HG03575 (cell line): Measurements from ENCODE around the gene MEF2D.

ENCODE experiments used
- ATAC-seq: cut with Tn5 transposase; IDR thresholded peaks from one replicate; pipeline ENCODE4 v1.9.1; 2021; ENCODE audit not compliant: unreplicated experiment, insufficient number of reproducible peaks, low FRiP score; ENCODE audit errors: extremely low read depth

The MEF2D gene

GRCh38 chr1:156500543-156500792 is at the start of gene MEF2D:
TSS of gene MEF2D (minus strand) at chr1:156500775. CDS start at chr1:156483292, 17,483 bp downstream.
- no peak for ATAC-seq

- no peak for ATAC-seq
Measured at GRCh38 chr1:156550346-156550745, 49.8 kb upstream of the MEF2D start.

DNA sequence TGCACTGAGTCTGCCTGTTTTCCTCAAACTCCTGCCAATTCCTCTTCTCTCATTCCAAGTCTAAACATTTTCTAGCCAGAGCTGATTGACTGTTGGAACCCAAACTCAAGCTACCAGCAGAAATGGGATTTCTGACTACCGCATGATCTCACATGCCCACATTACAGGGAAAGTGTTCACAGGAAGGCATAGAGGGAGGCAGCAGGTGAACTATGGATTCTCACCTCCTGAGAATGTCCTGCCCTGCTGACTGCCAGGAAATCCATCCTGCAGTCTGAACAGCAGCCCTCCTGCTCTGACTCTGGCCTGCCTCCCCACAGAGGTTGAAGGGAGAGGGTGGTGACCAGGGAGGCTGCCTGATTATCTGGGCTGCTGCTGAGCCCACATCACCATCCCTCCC is 49.3 kb upstream of the MEF2D start:
- ATAC-seq: no peak

DNA sequence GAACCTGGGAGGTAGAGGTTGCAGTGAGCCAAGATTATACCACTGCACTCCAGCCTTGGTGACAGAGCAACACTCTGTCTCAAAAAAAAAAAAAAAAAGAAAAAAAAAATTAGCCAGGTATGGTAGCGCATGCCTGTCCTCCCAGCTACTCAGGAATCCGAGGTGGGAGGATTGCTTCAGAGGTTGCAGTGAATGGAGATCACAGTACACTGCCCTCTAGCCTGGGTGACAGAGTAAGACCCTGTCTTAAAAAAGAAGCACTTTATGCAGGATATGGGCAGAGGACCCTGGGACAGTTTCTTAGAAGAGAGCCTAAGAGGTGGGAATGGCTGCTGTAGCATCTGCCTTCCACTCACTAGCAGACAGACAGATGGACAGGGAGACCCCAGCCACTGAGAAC is 48.8 kb upstream of the MEF2D start:
- no peak for ATAC-seq

DNA sequence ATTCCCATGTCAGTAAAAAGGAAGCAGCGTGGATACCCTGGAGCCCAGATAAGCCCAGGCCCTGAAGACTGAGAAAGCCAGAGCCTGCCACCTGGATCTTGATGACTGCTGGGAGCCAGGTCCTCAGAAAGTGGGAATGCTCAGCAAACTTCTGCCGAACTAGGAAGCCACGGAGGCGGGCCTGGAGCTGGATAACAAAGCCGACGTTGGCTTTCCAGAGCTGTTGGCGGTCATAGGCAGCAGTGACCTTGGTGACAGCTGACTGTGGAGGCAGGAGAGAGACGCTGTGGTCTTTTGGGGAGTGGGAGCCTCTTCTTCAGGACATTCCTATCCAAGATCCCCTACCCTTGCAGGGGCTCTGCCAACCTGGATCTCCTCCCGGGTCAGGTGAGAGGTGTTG is 47.4 kb upstream of the MEF2D start:
- no peak for ATAC-seq

- no peak for ATAC-seq
Measured at GRCh38 chr1:156547434-156547833, 46.9 kb upstream of the MEF2D start.

DNA sequence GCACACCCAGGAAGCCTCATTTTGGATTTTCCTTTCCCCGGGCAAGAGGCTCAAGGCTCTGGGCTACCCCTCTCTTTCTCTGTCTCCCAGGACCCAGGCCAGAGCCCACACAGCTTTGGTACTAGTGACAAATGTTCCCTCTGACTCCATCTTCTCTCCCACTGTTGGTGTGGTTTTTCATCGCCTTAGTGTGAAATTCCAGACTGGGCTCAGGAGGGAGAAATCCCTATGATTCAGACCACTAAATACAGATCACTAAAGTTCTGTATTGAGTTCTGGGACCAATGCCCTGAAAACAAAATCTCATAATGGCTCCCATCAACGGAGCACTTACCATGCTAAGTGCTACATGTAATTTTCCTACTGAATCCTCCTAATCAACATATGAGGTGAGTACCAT is 45.7 kb upstream of the MEF2D start:
- ATAC-seq: no peak

DNA sequence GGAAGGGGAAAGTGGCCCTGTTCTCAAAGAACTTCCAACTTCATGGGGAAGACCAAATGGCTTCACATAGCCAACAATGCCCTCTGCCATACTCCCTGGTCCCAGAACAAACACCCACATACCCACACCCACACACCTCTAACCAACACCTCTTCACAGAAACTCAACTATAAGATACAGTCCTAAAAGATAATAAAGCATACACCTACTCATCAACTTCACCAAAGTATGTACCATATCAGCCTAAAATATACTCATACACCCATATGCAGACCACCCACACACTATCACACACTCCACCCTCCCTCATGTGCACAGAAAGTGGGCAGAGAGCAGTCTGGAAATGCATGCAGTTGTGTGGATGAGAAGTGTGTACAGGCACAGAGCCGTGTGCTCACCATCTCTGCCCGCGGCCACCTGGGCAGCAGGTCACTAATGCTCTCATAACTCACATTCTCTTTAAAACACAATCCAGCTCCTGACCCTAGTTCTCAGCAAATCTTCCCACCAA is 44.1 kb upstream of the MEF2D start:
- no peak for ATAC-seq

DNA sequence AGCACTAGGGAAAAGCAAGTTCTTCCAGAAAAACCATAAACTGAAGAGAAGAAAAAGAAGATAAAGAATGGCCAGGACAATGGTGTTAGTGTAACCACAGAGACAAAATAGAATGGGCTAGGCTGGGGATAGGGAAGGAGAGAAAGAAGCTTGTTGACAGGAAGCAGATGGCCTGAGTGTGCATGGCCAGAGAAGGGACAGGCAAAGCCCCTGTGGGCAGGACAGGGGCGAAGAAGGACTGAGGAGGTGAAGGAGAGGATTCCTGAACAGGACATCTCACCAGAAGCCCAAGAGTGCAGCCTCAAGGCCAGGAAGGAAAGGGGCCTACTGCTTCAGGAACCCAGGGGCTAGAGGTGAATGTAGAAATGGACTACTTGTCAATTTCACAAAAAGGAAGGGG is 42.5 kb upstream of the MEF2D start:
- ATAC-seq: no peak

GRCh38 chr1:156540955-156541354 is 40.4 kb upstream of the MEF2D start:
- no peak for ATAC-seq

- ATAC-seq: no peak
Measured at GRCh38 chr1:156539818-156540355, 39.3 kb upstream of the MEF2D start.

- no peak for ATAC-seq
Measured at GRCh38 chr1:156538711-156539440, 38.3 kb upstream of the MEF2D start.

DNA sequence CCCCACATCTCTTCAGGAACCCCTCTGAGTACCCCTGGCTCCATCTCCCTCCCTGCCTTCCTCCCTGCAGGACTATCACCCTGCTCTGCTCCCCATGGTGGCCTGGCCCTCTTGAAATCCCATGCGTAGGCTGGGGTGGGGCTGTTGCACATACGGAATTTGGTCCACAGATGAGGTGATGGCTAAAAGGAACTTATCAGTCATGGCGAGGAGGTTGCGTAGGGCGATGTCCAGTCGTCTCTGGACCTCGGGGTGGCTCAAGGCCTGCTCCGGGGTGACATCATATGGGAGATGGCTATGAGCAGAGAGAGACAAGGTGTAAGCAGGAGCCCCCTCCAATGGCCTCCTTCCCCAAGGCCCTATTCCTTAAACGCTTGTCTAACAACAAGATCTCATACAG is 36.5 kb upstream of the MEF2D start:
- no peak for ATAC-seq

- no peak for ATAC-seq
Measured at GRCh38 chr1:156534424-156535060, 34.0 kb upstream of the MEF2D start.

- ATAC-seq: no peak
Measured at GRCh38 chr1:156533568-156534220, 33.1 kb upstream of the MEF2D start.

GRCh38 chr1:156532374-156532773 is 31.8 kb upstream of the MEF2D start:
- no peak for ATAC-seq

- ATAC-seq: no peak
Measured at GRCh38 chr1:156530006-156530405, 29.4 kb upstream of the MEF2D start.

DNA sequence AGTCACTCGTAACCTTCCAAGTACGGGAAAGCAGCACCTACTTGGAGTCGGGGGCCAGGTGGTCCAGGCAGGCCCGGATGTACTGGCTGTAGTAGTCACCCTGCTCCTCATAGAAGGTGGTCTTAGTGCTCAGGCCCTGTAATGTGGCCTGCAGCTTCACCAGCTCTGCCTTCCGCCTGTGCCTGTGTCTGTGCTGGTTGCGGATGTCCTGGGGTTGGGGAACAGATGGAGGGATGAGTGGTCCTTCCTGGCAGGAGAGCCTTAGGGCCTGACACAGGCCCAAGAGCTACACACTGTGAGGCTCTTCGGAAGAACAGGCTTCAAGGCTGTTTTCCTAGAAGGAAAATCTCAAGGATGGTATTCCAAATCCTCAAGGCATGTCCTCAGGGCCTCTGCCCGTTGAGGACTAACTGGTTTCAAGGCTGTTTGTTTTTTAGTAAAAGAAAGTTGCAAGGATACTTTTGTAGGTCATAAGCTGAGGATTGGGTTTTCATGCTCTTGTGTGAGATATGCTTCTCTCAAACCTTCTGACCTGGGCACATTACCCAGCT is 28.4 kb upstream of the MEF2D start:
- no peak for ATAC-seq

DNA sequence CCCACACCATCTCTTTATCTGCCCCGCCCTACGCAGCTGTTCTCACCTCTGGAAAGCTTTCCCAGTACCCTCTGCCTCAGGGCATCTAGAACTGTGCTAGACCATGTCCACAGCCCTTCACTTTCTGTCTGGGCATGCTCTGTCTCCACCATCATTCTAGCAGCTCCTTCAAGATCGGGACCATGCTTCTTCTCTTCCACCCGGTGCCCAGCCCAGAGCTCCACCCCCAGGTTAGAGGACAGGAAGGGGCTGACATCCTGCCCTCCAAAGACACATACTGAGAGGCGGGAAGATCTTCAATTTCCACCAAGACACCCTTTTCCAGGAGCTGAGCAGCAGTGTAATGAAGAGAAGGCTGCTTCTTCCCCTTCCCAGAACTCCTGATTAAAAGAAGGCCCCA is 27.7 kb upstream of the MEF2D start:
- ATAC-seq: no peak

DNA sequence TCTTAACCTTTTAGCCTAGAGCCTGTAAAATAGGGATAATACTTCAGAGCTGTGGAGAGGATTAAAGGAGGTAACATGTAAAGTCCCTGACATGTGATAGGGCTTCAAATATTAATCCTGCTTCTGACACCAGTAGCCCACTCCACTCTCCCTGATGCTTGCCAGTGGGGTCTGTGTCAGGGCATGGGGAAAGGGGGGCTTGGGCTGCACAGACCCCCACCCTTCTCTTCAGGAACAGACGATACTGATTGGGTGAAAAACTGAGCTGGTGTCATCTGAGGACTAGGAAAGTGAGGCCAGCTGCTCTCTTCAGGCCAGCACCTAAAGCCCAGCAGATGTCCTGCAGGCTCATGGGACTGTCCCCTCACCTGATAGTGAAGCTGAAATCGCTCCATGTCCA is 27.0 kb upstream of the MEF2D start:
- ATAC-seq: no peak
